ENCODE data around the gene CAPN10.

Gene CAPN10

DNA sequence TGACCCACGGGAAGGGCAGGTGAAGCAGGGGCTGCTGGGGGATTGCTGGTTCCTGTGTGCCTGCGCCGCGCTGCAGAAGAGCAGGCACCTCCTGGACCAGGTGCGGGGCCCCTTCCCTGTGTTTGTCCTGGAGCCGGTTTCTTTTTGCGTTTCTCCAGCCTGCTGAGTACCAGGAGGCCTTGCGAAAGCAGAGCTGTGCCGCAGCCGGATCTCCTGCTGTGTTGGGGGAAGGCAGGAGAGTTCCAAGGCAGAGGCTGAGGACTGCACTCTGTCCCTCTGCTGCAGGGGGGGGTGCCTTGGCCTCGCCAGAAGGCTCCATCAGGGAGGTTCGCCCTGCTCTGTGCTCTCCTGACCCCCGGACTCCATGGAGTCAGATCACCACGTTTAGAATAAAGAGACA, 2.8 kb downstream of the CAPN10 start:
- no peak for DNase-seq (ENCODE audit: low read depth)

DNA sequence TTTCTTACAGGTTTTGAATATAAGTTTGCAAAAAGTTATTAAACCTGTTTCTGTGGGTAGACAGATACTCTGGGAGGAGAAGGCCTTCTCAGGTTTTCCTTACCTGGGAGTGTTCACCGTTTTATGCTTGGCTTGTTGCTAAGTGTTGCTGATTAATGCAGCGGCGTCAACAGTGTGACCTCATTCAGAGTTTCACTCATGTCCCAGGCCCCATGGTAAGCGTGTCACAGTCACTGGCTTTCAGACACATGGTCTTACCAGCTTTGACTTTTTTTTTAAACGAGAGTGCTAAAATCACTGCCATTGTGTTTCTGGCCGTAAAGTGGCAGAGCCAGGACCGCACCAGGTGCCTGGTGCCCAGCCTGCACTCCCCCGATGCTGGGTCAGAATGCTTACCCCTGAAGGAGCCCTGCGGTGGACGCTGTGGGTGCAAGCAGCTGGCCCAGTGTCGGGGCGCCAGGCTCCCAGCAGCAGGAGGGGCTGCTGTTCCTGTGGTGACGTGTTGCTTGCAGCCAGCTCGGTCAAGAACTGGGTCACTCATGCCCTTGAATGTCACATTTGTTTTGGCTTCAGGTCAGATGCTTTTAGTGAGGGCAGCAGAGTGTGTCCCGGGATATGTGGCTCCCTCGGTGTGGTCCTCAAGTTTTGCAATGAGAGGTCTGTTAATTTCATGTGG, 3.5 kb downstream of the CAPN10 start:
- DNase-seq (ENCODE audit: low read depth): no peak

DNA sequence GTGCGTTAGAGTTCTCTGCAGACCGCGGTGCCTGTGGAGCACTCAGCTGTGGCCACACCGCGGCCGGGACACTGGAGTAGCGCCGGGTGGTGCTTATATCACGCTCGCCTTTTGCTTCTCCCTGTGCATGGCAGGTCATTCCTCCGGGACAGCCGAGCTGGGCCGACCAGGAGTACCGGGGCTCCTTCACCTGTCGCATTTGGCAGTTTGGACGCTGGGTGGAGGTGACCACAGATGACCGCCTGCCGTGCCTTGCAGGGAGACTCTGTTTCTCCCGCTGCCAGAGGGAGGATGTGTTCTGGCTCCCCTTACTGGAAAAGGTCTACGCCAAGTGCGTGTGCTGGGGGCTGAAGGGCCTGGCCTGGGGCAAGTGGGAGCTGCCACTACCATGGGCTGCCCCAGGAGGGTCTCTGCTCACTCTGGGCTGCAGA, 4.2 kb downstream of the CAPN10 start:
- DNase-seq (ENCODE audit: low read depth): no peak

DNA sequence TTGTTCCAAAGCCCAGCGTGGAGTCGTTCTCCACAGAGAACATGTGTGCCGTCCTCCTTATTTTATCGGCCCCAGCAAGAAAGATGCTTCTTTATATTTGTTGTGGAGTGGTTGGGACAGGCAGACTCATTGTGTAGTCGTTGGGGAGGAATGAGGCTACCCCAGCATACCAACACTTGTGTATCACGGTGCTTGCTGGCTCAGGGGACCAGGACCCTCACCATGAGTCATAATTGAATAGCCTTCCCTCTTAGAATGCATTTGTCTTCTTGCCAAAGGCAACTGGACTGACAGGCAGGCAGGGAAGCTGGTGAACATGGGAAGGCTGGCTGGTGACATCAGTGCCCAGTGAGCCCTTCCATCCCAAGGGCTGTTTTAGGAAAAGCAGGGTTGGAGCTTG, 4.7 kb downstream of the CAPN10 start:
- no peak for DNase-seq (ENCODE audit: low read depth)

DNA sequence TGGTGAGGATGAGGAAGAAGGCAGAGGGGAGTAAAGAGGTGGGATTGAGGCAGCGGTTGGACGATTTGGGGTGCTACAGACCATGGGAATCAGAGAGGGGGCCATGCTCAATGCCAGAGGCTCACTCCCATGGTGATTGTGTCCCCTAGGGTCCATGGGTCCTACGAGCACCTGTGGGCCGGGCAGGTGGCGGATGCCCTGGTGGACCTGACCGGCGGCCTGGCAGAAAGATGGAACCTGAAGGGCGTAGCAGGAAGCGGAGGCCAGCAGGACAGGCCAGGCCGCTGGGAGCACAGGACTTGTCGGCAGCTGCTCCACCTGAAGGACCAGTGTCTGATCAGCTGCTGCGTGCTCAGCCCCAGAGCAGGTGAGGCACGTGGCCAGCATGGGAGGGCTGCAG, 5.2 kb downstream of the CAPN10 start:
- no peak for DNase-seq (ENCODE audit: low read depth)

DNA sequence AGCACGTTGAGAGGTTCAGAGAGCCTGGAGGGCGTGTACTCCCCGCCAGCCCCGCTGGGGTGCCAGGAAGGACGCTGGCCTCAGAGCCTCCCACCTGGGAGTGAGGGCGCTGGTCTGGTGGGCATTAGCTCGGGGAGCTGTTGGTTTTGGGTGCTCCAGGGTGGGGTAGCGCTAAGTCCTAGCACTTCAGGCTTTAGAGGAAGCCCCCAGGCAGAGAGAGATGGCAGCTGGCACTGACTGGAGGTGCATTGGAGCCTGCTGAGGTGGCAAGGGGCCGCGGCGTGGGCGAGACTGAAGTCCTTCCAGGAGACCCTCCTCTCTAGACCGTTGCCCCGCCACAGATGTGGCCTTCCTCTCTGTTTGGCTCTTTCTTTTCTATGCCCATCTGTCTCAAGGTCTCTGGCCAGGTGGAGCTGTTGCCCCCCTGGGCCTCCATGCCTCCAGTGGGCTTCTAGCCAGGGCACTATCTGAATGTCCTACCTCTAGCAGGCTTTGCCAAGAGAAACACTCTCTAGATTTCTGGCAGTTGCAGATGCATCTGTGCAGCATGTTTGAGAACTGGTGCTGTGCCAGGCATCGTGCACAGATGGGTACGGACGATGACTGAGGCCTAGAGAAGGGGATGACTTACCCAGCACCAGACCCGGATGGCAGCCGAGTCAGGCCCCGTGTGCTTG, 6.6 kb downstream of the CAPN10 start:
- DNase-seq (ENCODE audit: low read depth): no peak

DNA sequence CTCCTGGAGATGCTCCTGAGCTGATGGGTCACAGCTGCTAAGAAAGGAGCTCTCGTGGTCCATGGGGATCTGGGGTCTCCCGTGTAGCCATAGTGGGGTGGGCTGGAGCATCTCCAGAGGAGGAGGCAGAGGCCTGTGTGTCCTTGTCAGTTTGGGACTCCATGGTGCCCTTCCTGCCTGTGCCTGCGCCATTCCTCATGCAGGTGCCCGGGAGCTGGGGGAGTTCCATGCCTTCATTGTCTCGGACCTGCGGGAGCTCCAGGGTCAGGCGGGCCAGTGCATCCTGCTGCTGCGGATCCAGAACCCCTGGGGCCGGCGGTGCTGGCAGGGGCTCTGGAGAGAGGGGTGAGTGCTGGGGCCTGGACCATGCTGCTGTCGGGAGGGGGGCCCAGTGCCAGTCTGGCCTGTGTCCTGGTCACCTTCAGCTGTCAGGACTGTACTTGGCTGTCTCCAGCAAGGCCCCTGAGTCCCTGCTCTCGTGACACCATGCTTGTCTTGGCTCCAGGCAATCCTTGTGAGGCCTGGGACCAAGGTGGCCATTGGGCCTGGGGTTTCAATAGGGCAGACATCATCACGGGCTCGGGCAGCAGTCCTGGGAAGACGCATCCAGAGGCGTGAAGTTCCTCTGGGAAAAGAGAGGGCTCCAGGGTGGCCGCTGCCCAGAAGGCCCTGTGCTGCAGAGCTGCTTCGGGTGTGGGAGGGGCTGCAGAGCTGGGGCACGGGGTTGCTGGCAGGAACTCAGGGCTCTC, 7.3 kb downstream of the CAPN10 start:
- DNase-seq (ENCODE audit: low read depth): no peak

DNA sequence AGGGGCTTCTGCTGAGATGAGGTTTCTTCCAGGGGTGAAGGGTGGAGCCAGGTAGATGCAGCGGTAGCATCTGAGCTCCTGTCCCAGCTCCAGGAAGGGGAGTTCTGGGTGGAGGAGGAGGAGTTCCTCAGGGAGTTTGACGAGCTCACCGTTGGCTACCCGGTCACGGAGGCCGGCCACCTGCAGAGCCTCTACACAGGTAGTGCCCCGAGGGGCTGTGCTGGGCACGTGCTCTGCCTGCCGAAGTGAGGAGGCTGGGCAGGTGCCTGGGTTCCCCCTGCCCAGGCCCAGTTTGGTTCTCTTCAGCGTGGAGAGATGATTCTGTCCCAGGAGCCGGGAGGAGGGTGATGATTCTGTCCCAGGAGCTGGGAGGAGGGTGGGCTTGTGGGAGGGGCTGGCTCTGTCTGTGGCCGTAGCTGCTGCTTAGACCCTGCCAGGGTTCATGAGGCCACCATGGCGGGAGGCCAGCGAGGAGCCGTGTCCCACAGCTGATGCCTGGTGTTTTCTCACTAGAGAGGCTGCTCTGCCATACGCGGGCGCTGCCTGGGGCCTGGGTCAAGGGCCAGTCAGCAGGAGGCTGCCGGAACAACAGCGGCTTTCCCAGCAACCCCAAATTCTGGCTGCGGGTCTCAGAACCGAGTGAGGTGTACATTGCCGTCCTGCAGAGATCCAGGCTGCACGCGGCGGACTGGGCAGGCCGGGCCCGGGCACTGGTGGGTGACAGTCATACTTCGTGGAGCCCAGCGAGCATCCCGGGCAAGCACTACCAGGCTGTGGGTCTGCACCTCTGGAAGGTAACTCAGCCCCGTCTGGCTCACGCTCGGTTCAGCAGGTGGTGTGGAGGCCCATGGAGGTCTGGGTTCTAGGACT, 8.2 kb downstream of the CAPN10 start:
- DNase-seq (ENCODE audit: low read depth): no peak

DNA sequence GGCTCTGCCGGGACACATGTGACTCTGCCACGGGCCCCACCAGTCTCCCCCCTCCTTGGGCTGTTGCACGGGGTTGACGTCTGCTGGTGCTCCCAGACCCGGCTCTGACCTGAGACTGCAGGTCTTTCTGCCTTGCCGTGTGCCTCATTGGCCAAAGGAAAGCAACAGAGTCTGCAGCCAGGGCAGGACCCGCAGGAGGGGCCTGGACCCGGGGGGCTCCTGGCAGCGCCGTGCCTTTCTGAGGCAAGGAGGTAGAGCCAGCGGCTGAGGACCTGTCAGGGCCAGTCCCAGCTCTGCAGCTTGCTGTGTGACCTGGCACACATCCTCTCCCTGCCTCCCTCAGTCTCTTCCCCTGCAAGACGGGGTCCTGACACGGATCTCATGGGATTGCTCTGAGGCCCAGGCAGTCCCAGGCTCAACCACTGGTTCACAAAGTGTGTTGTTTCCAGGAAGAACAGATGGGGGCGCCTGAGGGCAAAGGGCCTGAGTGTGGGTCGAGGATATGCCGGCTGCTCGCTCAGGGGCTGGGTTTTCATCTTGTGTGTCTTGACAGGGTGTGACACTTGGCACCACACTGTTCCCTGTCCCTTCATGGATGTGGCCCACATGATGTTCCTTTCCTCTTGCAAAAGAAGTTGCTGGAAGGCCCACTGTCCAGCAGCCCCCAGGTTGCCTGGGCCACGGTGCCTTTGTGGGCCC, 9.0 kb downstream of the CAPN10 start:
- DNase-seq (ENCODE audit: low read depth): no peak

DNA sequence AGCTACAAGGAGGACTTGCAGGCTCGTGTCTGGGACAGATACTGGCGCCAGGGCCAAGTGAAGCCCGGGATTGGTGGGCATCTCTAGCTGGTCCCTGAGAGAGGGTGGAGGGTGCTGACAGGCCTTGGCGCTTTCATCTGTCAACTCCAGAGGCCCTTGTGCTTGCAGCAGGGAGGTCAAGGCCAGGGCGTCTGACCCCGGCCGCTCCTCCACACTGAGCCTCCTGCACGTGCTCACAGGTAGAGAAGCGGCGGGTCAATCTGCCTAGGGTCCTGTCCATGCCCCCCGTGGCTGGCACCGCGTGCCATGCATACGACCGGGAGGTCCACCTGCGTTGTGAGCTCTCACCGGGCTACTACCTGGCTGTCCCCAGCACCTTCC, 9.5 kb downstream of the CAPN10 start:
- DNase-seq (ENCODE audit: low read depth): no peak

DNA sequence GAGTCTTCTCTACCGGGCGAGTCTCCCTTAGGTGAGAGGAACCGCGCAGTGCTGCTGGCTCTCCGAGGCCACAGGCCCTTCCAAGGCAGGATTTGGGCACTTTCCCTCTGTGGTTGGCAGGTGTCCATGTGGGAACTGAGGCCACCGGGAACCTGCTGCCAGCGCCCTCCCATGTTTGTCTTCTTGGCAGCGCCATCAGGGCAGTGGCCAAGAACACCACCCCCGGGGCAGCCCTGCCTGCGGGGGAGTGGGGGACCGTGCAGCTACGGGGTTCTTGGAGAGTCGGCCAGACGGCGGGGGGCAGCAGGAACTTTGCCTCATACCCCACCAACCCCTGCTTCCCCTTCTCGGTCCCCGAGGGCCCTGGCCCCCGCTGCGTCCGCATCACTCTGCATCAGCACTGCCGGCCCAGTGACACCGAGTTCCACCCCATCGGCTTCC, 10.0 kb downstream of the CAPN10 start:
- DNase-seq (ENCODE audit: low read depth): no peak

DNA sequence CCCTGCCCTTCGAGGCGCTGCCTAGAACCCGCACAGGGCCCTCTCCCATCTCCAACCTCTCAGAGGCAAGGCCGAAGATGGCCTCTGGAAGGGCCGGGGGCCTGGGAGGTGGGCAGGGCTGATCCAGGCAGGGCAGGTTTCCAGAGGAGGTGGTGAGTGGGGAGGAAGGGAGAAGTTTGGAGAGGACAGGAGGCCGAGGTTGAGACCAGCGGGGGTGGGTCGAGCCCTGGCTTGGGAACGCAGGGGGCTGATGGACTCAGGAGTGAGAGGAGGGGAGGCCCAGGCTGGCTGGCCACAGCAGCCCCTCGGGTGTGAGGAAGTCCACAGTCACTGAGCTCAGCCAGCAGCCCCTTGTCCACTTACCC, 10.5 kb downstream of the CAPN10 start:
- DNase-seq (ENCODE audit: low read depth): no peak

DNA sequence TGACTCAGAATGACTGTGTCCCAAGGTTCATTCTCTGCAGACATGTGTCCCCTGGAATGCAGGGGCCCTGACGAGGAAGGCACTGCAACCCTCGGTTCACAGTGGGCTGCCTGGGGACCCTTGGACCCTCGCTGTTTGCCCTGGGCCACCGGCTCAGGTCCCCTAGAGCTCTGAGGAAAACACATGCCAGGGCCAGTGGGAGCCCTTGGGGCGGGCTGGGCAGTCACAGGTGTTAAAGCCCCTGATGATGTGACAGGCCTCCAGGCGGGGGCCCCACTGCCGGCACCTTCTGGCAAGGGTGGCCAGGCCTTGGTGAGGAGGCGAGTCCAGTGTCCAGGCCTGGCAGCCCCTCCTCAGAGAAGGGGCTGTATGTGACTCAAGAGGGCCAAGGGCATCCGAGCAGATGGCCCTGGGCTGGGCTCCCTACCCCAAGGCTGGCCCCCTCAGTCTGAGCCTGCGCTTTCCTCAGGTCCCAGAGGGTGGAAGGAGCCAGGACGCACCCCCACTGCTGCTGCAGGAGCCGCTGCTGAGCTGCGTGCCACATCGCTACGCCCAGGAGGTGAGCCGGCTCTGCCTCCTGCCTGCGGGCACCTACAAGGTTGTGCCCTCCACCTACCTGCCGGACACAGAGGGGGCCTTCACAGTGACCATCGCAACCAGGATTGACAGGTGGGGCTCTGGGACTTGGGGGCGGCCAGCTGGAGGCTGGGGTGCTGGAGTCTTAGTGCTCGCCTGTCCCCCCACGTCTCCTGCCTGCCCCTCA, 11.1 kb downstream of the CAPN10 start:
- no peak for DNase-seq (ENCODE audit: low read depth)

DNA sequence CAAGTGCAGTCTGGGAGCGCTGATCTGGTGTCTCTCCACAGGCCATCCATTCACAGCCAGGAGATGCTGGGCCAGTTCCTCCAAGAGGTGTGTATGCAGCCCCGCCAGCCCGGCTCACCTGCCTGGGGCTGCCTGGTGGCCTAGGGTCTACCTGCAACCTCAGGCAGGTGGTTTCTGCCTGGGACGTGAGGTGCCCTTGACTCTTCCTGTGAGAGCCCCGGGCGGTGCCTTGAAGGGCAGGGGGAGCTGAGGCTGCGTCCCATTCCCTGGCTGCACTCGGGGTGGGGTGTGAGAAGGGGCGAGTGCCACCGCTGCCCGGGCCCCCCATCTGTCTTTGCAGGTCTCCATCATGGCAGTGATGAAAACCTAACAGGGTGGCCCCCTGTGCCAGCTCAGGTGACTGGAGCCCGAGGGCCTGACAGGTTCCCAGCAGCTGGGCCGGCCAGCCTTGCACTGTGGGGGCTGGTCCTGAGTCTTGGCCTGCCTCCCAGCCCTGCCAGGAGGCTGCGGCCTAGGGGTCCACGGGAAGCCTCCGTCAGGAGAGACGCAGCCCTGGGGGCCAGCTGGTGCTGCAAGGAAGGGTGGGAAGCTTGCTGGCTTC, 11.9 kb downstream of the CAPN10 start:
- DNase-seq (ENCODE audit: low read depth): no peak

DNA sequence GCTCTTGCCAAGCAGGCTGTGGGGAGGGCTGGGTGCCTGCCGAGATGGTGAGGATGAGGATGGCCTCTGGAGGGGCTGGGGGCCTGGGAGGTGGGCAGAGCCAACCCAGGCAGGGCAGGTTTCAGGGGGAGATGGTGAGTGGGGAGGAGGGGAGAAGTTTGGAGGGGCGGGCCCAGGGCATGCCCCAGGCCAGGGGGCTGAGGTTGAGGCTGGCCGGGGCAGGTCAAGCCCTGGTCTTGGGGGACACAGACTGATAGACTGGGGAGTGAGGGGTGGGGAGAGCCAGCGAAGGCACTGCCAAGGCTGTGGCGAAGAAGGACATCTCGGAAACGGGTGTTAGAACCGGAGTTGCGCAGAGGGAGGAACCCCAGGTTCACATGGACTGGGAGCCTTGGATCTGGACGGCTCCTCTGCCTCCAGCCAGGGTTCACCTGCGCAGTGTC, 12.6 kb downstream of the CAPN10 start:
- no peak for DNase-seq (ENCODE audit: low read depth)

DNA sequence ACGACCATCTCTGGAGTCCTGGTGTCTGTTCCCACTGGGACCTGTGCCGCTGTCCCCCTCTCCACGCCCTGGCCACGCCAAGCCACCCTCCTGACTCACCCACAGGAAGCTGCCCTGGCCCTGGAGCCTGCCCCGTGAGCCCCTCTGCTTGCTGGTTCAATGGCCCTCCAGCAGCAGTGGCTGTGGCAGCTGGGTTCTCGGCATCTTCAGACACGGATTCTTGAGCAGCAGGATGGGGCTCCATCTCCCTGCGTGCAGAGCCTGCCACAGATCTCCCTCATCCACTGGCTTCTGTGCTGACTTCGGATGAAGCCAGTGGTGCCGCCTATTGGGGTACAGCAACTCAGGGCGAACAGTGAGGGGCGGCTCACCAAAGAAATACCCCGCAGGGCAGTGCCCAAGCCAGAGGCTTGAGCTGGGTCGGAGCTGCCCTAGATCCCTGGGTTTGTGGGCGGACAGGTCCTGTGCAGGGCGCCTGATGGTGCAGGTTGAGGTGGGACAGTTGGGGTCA, 14.0 kb downstream of the CAPN10 start:
- no peak for DNase-seq (ENCODE audit: low read depth)

DNA sequence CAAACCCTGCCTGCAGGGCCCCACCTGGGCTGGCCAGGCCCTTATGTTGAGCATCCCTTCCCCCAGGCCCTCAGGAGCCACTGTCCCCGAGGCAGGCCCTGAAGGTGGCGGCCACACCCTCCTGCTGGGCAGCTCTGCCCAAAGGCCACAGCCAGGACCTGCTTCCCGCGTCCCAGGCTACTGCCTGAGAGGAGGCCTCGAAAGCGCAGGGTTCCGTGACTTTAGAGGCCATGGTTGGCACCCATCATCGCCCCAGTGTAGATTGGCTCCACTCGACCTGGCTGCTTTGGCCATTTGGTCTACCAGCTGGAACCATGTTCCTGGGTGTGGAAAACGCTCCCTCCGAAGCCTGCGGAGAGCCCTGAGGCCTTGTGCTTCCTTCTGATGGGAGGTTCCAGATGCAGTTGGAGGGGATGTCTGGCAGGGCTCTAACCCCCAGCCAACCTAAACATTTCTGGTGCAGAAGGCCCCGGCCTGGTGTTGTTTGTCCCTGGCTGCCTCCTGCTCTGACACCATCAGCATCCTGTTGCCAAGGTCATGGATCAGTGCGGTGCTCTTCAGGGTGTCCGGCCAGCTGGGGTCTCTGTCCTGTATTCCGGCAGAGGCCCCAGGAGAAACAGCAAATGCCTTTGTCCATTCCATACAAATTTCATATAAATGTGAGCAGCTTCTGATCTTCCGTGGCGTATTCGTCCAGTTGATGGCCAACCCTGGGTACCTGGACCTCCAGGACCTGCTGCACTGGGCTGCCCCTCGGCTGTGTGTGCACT, 14.7 kb downstream of the CAPN10 start:
- DNase-seq (ENCODE audit: low read depth): no peak

DNA sequence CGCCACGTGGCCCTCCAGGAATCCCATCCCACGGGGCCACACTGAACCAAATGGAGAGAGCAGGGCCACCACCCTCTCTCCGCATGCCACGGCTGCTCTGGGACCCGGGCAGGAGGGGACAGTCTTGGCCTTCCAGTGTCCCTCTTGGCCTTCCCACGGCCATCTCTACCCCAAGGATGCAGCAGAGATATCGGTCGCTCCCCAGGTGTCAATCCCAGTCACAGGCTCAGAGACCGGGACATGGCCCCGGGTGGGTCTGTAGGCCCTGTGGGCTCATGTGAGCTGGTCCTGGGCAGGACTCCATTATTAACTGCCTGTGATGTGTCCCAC, 15.3 kb downstream of the CAPN10 start:
- no peak for DNase-seq (ENCODE audit: low read depth)

DNA sequence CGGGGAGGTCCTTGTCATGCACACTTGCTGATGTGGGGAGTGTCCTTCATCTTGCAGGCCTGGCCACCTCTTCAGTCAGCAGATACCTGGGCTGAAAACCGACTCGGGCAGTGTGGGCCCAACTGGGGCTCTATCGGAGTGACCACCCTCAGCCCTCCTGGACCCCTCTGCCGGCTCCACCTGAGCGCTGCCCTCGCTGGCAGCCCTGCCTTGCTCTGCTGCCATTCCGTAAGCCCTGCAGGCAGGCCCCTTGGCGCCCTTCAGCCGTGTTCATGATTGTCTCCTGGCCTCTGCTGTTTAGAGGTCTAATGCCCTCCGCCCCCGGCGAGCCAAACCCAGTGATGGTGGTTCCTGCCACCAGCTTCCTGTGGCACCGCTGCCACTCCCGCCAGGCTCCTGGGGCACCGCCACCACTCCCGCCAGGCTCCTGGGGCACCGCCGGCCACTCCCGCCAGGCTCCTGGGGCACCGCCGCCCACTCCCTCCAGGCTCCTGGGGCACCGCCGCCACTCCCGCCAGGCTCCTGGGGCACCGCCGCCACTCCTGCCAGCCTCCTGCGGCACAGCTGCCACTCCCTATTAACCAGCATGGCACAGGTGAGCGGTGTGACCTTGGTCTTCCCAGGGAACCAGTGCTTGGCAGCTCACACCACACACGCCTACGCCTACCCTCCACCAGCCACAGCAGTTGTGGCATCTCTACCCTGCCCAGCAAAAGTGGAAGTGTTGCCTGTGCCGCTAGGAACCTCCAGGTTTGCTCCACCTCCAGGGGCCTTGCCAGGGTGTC, 15.9 kb downstream of the CAPN10 start:
- DNase-seq (ENCODE audit: low read depth): no peak
